HEK293 (cell line): ENCODE data around the gene MGST3.

Source experiments
- CTCF ChIA-PET: fragments of 350-600 bp; formaldehyde crosslinking; extraction: SDS; loops from one replicate; lab custom pipeline; 2021; ENCODE audit warnings: antibody characterized with exemption; lab: Yijun Ruan, JAX
- POLR2A ChIA-PET: fragments of 300-600 bp; formaldehyde crosslinking; extraction: SDS; loops from one replicate; lab custom pipeline; 2020; ENCODE audit warnings: antibody characterized with exemption, inconsistent platforms; lab: Yijun Ruan, JAX
- H3K27ac ChIP-seq: fragments of 200-500 bp; sonication (Bioruptor generic); 2 replicates; pipeline ENCODE4 v1.5.1; 2014; ENCODE audit warnings: low read depth, low read length, control low read depth, inconsistent platforms; ENCODE audit errors: extremely low read depth
- H3K36me3 ChIP-seq, 2 experiments: fragments of 200-500 bp in 1 of 2; sonication (Bioruptor generic) in 1 of 2; 1 replicate in 1 of 2; 2 replicates in 1 of 2; pipeline ENCODE4 v1.5.1; 2014 to 2017; ENCODE audit warnings: inconsistent platforms in 2 of 2, low read length in 2 of 2; ENCODE audit not compliant: control insufficient read depth in 2 of 2, insufficient read depth in 1 of 2
- H3K4me1 ChIP-seq: fragments of 200-500 bp; sonication (Bioruptor generic); 2 replicates; pipeline ENCODE4 v1.5.1; 2014; ENCODE audit warnings: mild to moderate bottlenecking, low read length, inconsistent platforms; ENCODE audit not compliant: control insufficient read depth, insufficient read depth
- H3K4me3 ChIP-seq: 2 replicates; pipeline ENCODE4 v1.5.1; 2011; ENCODE audit warnings: low read depth, mild to moderate bottlenecking, control low read depth, low read length, moderate library complexity
- H3K9me3 ChIP-seq: fragments of 200-500 bp; sonication (Bioruptor generic); 2 replicates; pipeline ENCODE4 v1.5.1; 2014; ENCODE audit warnings: low read depth, low read length, inconsistent platforms; ENCODE audit not compliant: control insufficient read depth, insufficient read depth
- GLIS2 ChIP-seq: fragments of 450-650 bp; formaldehyde crosslinking; IDR thresholded peaks from 2 replicates; pipeline ENCODE4 v1.5.1; 2016; ENCODE audit warnings: missing biosample characterization, missing genetic modification characterization
- YY2 ChIP-seq: fragments of 450-650 bp; formaldehyde crosslinking; IDR thresholded peaks from 2 replicates; pipeline ENCODE4 v1.5.1; 2016; ENCODE audit warnings: missing biosample characterization, missing genetic modification characterization
- ZBTB1 ChIP-seq: fragments of 450-650 bp; formaldehyde crosslinking; IDR thresholded peaks from 2 replicates; pipeline ENCODE4 v1.5.1; 2016; ENCODE audit warnings: missing biosample characterization, missing genetic modification characterization
- ZBTB48 ChIP-seq: fragments of 450-650 bp; formaldehyde crosslinking; IDR thresholded peaks from 2 replicates; pipeline ENCODE4 v1.5.1; 2016; ENCODE audit warnings: missing biosample characterization, missing genetic modification characterization
- ZBTB8A ChIP-seq: fragments of 450-650 bp; formaldehyde crosslinking; IDR thresholded peaks from 2 replicates; pipeline ENCODE4 v1.5.1; 2016; ENCODE audit warnings: missing biosample characterization, missing genetic modification characterization
- ZNF112 ChIP-seq: fragments of 450-650 bp; formaldehyde crosslinking; IDR thresholded peaks from 2 replicates; pipeline ENCODE4 v1.5.0; 2017; ENCODE audit warnings: missing biosample characterization, missing genetic modification characterization
- ZNF223 ChIP-seq: fragments of 450-650 bp; formaldehyde crosslinking; IDR thresholded peaks from 2 replicates; pipeline ENCODE4 v1.5.1; 2016; ENCODE audit warnings: missing biosample characterization, missing genetic modification characterization
- ZNF302 ChIP-seq: fragments of 450-650 bp; formaldehyde crosslinking; IDR thresholded peaks from 2 replicates; pipeline ENCODE4 v1.5.1; 2016; ENCODE audit warnings: missing biosample characterization, missing genetic modification characterization, low read depth
- ZNF777 ChIP-seq: fragments of 450-650 bp; formaldehyde crosslinking; IDR thresholded peaks from 2 replicates; pipeline ENCODE4 v1.5.1; 2017; ENCODE audit warnings: missing biosample characterization, missing genetic modification characterization, borderline replicate concordance
- ZNF792 ChIP-seq: fragments of 450-650 bp; formaldehyde crosslinking; IDR thresholded peaks from 2 replicates; pipeline ENCODE4 v1.5.1; 2016; ENCODE audit warnings: missing biosample characterization, missing genetic modification characterization
- TF ChIP-seq, protein P1 (sequence below): fragments of 450-650 bp; formaldehyde crosslinking; IDR thresholded peaks from 2 replicates; pipeline ENCODE4 v1.5.0; 2017; ENCODE audit warnings: missing biosample characterization, missing genetic modification characterization, borderline replicate concordance
- TF ChIP-seq, protein P2 (sequence below): IDR thresholded peaks from 2 replicates; pipeline ENCODE4 v1.6.1; 2011; ENCODE audit warnings: mild to moderate bottlenecking, low read depth, low read length, borderline replicate concordance
- TF ChIP-seq, protein P3 (sequence below): fragments of 450-650 bp; formaldehyde crosslinking; IDR thresholded peaks from 2 replicates; pipeline ENCODE4 v1.5.1; 2017; ENCODE audit warnings: missing biosample characterization, missing genetic modification characterization
- TF ChIP-seq, protein P4 (sequence below): sonication (generic); formaldehyde crosslinking; IDR thresholded peaks from 2 replicates; pipeline ENCODE4 v1.8.1; 2022; ENCODE audit warnings: mild to moderate bottlenecking, moderate library complexity, missing genetic modification reagents
- TF ChIP-seq, protein P5 (sequence below): fragments of 450-650 bp; formaldehyde crosslinking; IDR thresholded peaks from 2 replicates; pipeline ENCODE4 v1.5.1; 2016; ENCODE audit warnings: missing biosample characterization, missing genetic modification characterization
- TF ChIP-seq, protein P6 (sequence below): fragments of 450-650 bp; formaldehyde crosslinking; IDR thresholded peaks from 2 replicates; pipeline ENCODE4 v1.5.1; 2016; ENCODE audit warnings: missing biosample characterization, missing genetic modification characterization
- TF ChIP-seq, protein P7 (sequence below): fragments of 450-650 bp; formaldehyde crosslinking; IDR thresholded peaks from 2 replicates; pipeline ENCODE4 v1.5.1; 2016; ENCODE audit warnings: missing biosample characterization, missing genetic modification characterization
- TF ChIP-seq, protein P8 (sequence below): fragments of 450-650 bp; formaldehyde crosslinking; IDR thresholded peaks from 2 replicates; pipeline ENCODE4 v1.5.1; 2016; ENCODE audit warnings: missing biosample characterization, missing genetic modification characterization
- TF ChIP-seq, protein P9 (sequence below): fragments of 450-650 bp; formaldehyde crosslinking; IDR thresholded peaks from 2 replicates; pipeline ENCODE4; 2016; ENCODE audit warnings: missing biosample characterization, missing genetic modification characterization

MGST3 gene

DNA sequence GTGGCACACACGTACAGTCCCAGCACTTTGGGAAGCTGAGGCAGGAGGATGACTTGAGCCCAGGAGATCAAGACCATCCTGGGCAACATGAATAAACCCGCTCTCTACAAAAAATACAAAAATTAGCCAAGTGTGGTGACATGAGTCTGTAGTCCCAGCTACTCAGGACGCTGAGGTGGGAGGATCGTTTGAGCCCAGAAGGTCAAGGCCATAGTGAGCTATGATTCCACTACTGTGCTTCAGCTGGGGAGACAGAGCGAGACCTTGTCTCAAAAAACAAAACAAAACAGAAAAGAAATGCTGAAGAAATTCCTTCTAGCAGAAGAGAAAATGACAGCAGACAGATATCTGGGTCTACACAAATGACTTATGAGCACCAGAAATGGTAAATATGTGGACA, 57.0 kb downstream of the MGST3 start:
- no peak overlapping the region for H3K4me3 ChIP-seq
- CTCF ChIA-PET, result interaction anchor here (0.7 kb wide), 2 partner anchors 9 to 42 kb away, joined by 3 read pairs; no protein-coding TSS in a partner anchor
- H3K4me1 ChIP-seq, result no peaks in the 10 kb centered on the region
- H3K36me3 ChIP-seq, result peaks cover 19 to 53% of the 10 kb centered on the region in 2 experiments; a peak in 2 of 3 replicates
- H3K9me3 ChIP-seq, result no peaks in the 10 kb centered on the region
- no peak for TF ChIP-seq ZNF112 (tag by site-specific recombination)
- TF ChIP-seq YY2, result no peak
- no peak for TF ChIP-seq ZNF777
- TF ChIP-seq, protein P1, sequence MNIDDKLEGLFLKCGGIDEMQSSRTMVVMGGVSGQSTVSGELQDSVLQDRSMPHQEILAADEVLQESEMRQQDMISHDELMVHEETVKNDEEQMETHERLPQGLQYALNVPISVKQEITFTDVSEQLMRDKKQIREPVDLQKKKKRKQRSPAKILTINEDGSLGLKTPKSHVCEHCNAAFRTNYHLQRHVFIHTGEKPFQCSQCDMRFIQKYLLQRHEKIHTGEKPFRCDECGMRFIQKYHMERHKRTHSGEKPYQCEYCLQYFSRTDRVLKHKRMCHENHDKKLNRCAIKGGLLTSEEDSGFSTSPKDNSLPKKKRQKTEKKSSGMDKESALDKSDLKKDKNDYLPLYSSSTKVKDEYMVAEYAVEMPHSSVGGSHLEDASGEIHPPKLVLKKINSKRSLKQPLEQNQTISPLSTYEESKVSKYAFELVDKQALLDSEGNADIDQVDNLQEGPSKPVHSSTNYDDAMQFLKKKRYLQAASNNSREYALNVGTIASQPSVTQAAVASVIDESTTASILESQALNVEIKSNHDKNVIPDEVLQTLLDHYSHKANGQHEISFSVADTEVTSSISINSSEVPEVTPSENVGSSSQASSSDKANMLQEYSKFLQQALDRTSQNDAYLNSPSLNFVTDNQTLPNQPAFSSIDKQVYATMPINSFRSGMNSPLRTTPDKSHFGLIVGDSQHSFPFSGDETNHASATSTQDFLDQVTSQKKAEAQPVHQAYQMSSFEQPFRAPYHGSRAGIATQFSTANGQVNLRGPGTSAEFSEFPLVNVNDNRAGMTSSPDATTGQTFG, result no peak
- TF ChIP-seq ZNF223 (tag by site-specific recombination), result no peak
- TF ChIP-seq, protein P2, sequence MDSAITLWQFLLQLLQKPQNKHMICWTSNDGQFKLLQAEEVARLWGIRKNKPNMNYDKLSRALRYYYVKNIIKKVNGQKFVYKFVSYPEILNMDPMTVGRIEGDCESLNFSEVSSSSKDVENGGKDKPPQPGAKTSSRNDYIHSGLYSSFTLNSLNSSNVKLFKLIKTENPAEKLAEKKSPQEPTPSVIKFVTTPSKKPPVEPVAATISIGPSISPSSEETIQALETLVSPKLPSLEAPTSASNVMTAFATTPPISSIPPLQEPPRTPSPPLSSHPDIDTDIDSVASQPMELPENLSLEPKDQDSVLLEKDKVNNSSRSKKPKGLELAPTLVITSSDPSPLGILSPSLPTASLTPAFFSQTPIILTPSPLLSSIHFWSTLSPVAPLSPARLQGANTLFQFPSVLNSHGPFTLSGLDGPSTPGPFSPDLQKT, result no peak
- no peak for TF ChIP-seq GLIS2 (tag by site-specific recombination)
- no peak for TF ChIP-seq ZBTB1
- TF ChIP-seq, protein P3, sequence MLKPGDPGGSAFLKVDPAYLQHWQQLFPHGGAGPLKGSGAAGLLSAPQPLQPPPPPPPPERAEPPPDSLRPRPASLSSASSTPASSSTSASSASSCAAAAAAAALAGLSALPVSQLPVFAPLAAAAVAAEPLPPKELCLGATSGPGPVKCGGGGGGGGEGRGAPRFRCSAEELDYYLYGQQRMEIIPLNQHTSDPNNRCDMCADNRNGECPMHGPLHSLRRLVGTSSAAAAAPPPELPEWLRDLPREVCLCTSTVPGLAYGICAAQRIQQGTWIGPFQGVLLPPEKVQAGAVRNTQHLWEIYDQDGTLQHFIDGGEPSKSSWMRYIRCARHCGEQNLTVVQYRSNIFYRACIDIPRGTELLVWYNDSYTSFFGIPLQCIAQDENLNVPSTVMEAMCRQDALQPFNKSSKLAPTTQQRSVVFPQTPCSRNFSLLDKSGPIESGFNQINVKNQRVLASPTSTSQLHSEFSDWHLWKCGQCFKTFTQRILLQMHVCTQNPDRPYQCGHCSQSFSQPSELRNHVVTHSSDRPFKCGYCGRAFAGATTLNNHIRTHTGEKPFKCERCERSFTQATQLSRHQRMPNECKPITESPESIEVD (tag by site-specific recombination), result no peak
- TF ChIP-seq ZBTB48 (tag by site-specific recombination), result no peak
- TF ChIP-seq ZNF302 (tag by site-specific recombination), result no peak
- TF ChIP-seq, protein P4, sequence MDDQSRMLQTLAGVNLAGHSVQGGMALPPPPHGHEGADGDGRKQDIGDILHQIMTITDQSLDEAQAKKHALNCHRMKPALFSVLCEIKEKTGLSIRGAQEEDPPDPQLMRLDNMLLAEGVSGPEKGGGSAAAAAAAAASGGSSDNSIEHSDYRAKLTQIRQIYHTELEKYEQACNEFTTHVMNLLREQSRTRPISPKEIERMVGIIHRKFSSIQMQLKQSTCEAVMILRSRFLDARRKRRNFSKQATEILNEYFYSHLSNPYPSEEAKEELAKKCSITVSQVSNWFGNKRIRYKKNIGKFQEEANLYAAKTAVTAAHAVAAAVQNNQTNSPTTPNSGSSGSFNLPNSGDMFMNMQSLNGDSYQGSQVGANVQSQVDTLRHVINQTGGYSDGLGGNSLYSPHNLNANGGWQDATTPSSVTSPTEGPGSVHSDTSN (CRISPR knock-in tag), result no peak
- TF ChIP-seq, protein P5, sequence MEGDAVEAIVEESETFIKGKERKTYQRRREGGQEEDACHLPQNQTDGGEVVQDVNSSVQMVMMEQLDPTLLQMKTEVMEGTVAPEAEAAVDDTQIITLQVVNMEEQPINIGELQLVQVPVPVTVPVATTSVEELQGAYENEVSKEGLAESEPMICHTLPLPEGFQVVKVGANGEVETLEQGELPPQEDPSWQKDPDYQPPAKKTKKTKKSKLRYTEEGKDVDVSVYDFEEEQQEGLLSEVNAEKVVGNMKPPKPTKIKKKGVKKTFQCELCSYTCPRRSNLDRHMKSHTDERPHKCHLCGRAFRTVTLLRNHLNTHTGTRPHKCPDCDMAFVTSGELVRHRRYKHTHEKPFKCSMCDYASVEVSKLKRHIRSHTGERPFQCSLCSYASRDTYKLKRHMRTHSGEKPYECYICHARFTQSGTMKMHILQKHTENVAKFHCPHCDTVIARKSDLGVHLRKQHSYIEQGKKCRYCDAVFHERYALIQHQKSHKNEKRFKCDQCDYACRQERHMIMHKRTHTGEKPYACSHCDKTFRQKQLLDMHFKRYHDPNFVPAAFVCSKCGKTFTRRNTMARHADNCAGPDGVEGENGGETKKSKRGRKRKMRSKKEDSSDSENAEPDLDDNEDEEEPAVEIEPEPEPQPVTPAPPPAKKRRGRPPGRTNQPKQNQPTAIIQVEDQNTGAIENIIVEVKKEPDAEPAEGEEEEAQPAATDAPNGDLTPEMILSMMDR (tag by site-specific recombination), result no peak
- TF ChIP-seq ZNF792 (tag by site-specific recombination), result no peak
- no peak for TF ChIP-seq ZBTB8A (tag by site-specific recombination)
- TF ChIP-seq, protein P6, sequence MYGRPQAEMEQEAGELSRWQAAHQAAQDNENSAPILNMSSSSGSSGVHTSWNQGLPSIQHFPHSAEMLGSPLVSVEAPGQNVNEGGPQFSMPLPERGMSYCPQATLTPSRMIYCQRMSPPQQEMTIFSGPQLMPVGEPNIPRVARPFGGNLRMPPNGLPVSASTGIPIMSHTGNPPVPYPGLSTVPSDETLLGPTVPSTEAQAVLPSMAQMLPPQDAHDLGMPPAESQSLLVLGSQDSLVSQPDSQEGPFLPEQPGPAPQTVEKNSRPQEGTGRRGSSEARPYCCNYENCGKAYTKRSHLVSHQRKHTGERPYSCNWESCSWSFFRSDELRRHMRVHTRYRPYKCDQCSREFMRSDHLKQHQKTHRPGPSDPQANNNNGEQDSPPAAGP, result no peak
- TF ChIP-seq, protein P7, sequence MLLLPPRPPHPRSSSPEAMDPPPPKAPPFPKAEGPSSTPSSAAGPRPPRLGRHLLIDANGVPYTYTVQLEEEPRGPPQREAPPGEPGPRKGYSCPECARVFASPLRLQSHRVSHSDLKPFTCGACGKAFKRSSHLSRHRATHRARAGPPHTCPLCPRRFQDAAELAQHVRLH, result no peak
- TF ChIP-seq, protein P8, sequence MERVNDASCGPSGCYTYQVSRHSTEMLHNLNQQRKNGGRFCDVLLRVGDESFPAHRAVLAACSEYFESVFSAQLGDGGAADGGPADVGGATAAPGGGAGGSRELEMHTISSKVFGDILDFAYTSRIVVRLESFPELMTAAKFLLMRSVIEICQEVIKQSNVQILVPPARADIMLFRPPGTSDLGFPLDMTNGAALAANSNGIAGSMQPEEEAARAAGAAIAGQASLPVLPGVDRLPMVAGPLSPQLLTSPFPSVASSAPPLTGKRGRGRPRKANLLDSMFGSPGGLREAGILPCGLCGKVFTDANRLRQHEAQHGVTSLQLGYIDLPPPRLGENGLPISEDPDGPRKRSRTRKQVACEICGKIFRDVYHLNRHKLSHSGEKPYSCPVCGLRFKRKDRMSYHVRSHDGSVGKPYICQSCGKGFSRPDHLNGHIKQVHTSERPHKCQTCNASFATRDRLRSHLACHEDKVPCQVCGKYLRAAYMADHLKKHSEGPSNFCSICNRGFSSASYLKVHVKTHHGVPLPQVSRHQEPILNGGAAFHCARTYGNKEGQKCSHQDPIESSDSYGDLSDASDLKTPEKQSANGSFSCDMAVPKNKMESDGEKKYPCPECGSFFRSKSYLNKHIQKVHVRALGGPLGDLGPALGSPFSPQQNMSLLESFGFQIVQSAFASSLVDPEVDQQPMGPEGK (tag by site-specific recombination), result no peak
- TF ChIP-seq, protein P9, sequence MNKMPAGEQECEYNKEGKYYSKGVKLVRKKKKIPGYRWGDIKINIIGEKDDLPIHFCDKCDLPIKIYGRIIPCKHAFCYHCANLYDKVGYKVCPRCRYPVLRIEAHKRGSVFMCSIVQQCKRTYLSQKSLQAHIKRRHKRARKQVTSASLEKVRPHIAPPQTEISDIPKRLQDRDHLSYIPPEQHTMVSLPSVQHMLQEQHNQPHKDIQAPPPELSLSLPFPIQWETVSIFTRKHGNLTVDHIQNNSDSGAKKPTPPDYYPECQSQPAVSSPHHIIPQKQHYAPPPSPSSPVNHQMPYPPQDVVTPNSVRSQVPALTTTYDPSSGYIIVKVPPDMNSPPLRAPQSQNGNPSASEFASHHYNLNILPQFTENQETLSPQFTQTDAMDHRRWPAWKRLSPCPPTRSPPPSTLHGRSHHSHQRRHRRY (tag by site-specific recombination), result no peak
- POLR2A ChIA-PET, result interaction anchor here (1.7 kb wide), 1 partner anchor 10 kb away, joined by 4 read pairs; the partner anchor contains the start of gene ALDH9A1
- H3K27ac ChIP-seq, result no peak overlapping the region
